GM12878 (cell line): ENCODE results near the gene SLC31A1. TPM values are rescaled to one million over a fixed set of nuclear protein-coding genes. Genes with fewer than 3 reads are reported as not detected.
"Not testable (repeated sequence)": the region's sequence is repeated elsewhere in the genome, so short reads cannot be mapped to it uniquely, and the experiment has no call there.

Experiments
- ATAC-seq: fragments of 200-7000 bp; cut with Tn5 transposase; 3 replicates; pipeline ENCODE4 v1.9.1; 2020; ENCODE audit warnings: mild to moderate bottlenecking, moderate library complexity
- BruUV-seq: library from RNA; stranded (reverse); fragments of 400-500 nt; replicated peaks from 2 replicates; lab custom pipeline; 2021; lab: Mats Ljungman, UMichigan
- CTCF ChIA-PET: fragments of 300-600 bp; sonication (Branson Sonifier 250); formaldehyde crosslinking; extraction: SDS; loops from one replicate; lab custom pipeline; 2021; ENCODE audit warnings: inconsistent platforms; lab: Yijun Ruan, JAX
- POLR2A ChIA-PET: fragments of 350-600 bp; formaldehyde crosslinking; extraction: SDS; loops from one replicate; lab custom pipeline; 2021; ENCODE audit warnings: inconsistent platforms; lab: Charles Lee
- RAD21 ChIA-PET: fragments of 300-600 bp; sonication (Branson Sonifier 250); formaldehyde crosslinking; loops from one replicate; lab custom pipeline; 2023; ENCODE audit warnings: antibody characterized with exemption; ENCODE audit not compliant: unreplicated experiment; lab: Charles Lee
- SMC1A ChIA-PET: fragments of 300-600 bp; sonication (Branson Sonifier 250); formaldehyde crosslinking; loops from one replicate; lab custom pipeline; 2023; ENCODE audit not compliant: unreplicated experiment, uncharacterized antibody; lab: Charles Lee
- DNase-seq: peaks from one replicate; pipeline ENCODE4 v3.0.0-alpha.2; 2011; ENCODE audit warnings: low read depth, low spot score
- FAIRE-seq: peaks from 3 replicates; lab custom pipeline; 2011; peaks lifted over from hg19 to GRCh38; lab: Jason Lieb, UNC
- H2AFZ ChIP-seq: 2 replicates; pipeline ENCODE4 v1.6.0; 2011; ENCODE audit warnings: low read depth, low read length, control low read depth; ENCODE audit not compliant: control insufficient read depth
- H3K27ac ChIP-seq: 2 replicates; pipeline ENCODE4 v1.5.1; 2011; ENCODE audit warnings: control low read depth; ENCODE audit not compliant: control insufficient read depth, insufficient read depth
- H3K27me3 ChIP-seq, 2 experiments: replicated peaks in 1 of 2; 2 replicates each; pipeline versions ENCODE4 v1.6.0 to v1.6.1; 2011; ENCODE audit warnings: low read length in 1 of 2; ENCODE audit not compliant: control insufficient read depth in 2 of 2, insufficient read depth in 2 of 2
- H3K36me3 ChIP-seq, 2 experiments: 2 replicates each; pipeline ENCODE4 v1.5.1; 2011; ENCODE audit warnings: low read length in 1 of 2; ENCODE audit not compliant: control insufficient read depth in 2 of 2, insufficient read depth in 2 of 2
- H3K4me1 ChIP-seq: 2 replicates; pipeline ENCODE4 v1.6.1; 2011; ENCODE audit warnings: mild to moderate bottlenecking, low read length, moderate library complexity, mixed read lengths; ENCODE audit not compliant: control insufficient read depth, insufficient read depth
- H3K4me2 ChIP-seq: 2 replicates; pipeline ENCODE4 v1.6.0; 2011; ENCODE audit warnings: control low read depth; ENCODE audit not compliant: control insufficient read depth, insufficient read depth
- H3K4me3 ChIP-seq: fragments of 200-600 bp; sonication (generic); 2 replicates; pipeline ENCODE4 v1.5.1; 2016
- H3K79me2 ChIP-seq: 2 replicates; pipeline ENCODE4 v1.6.0; 2011; ENCODE audit warnings: low read length; ENCODE audit not compliant: control insufficient read depth, insufficient read depth
- H3K9ac ChIP-seq: 2 replicates; pipeline ENCODE4 v1.8.0; 2011; ENCODE audit warnings: low read length, control low read depth, mixed read lengths; ENCODE audit not compliant: control insufficient read depth, insufficient read depth
- H3K9me3 ChIP-seq: replicated peaks from 3 replicates; pipeline ENCODE4 v1.5.1; 2011; ENCODE audit warnings: mild to moderate bottlenecking, low read length; ENCODE audit not compliant: control insufficient read depth, insufficient read depth
- H4K20me1 ChIP-seq: 2 replicates; pipeline ENCODE4 v1.6.0; 2011; ENCODE audit not compliant: control insufficient read depth, insufficient read depth
- GABPA ChIP-seq: IDR thresholded peaks from 2 replicates; pipeline ENCODE4 v1.6.1; 2014; ENCODE audit warnings: antibody characterized with exemption, low read depth, mild to moderate bottlenecking, inconsistent platforms
- JUNB ChIP-seq: IDR thresholded peaks from 2 replicates; pipeline ENCODE4 v1.6.1; 2016; ENCODE audit warnings: antibody characterized with exemption, mild to moderate bottlenecking
- MEF2A ChIP-seq: IDR thresholded peaks from 2 replicates; pipeline ENCODE4 v1.6.1; 2011; ENCODE audit warnings: low read depth, mild to moderate bottlenecking, low read length, moderate library complexity; ENCODE audit not compliant: insufficient read depth
- NBN ChIP-seq: fragments of 450-650 bp; IDR thresholded peaks from 2 replicates; pipeline ENCODE4 v1.6.1; 2016
- NR2F1 ChIP-seq: fragments of 450-650 bp; conservative IDR thresholded peaks from 2 replicates; pipeline ENCODE4 v1.6.1; 2017; ENCODE audit warnings: mild to moderate bottlenecking
- NRF1 ChIP-seq: conservative IDR thresholded peaks from 2 replicates; pipeline ENCODE4 v1.6.1; 2011; ENCODE audit warnings: mild to moderate bottlenecking, low read depth, low read length, improper control_type of control experiment
- RAD51 ChIP-seq: fragments of 450-650 bp; IDR thresholded peaks from 2 replicates; pipeline ENCODE4 v1.6.1; 2016; ENCODE audit warnings: moderate library complexity, mild to moderate bottlenecking, inconsistent platforms
- SMC3 ChIP-seq: IDR thresholded peaks from 2 replicates; pipeline ENCODE4 v1.6.1; 2011; ENCODE audit warnings: low read length, improper control_type of control experiment, borderline replicate concordance
- SREBF1 ChIP-seq: IDR thresholded peaks from 2 replicates; pipeline ENCODE4 v1.6.1; 2012; ENCODE audit warnings: mild to moderate bottlenecking, low read length
- STAT3 ChIP-seq: IDR thresholded peaks from 2 replicates; pipeline ENCODE4 v1.6.1; 2011; ENCODE audit warnings: low read depth, low read length, improper control_type of control experiment
- ZNF217 ChIP-seq: fragments of 450-650 bp; IDR thresholded peaks from 2 replicates; pipeline ENCODE4 v1.6.1; 2017; ENCODE audit warnings: antibody characterized with exemption, mild to moderate bottlenecking
- WGBS: methylation state at CpG from one replicate; pipeline ENCODE4 v1.1.6; 2016; ENCODE audit warnings: low lambda C conversion rate; ENCODE audit not compliant: insufficient replicate concordance, insufficient coverage; ENCODE audit errors: missing lambda C conversion rate; 5-methylcytosine and 5-hydroxymethylcytosine counted together
- in situ Hi-C: fragments of 300-500 bp; cut with MboI; formaldehyde crosslinking; loops from 9 replicates; pipeline ENCODE4 v1.14.3; 2018; ENCODE audit warnings: mixed read lengths
- intact Hi-C: fragments of 100-400 bp; cut with micrococcal nuclease; formaldehyde crosslinking; loops from one replicate; pipeline ENCODE4 v1.14.2; 2022; ENCODE audit not compliant: unreplicated experiment
- polyA plus RNA-seq, 11 experiments: library from polyadenylated mRNA; depleted of rRNA in 4 of 11; unstranded in 6 of 11; stranded (reverse) in 5 of 11; fragments of >200 nt; fragmentation: Nextera tagmentation in 4 of 11; fragmentation: Illumina TruSeq in 1 of 11; extraction: Ambion mirVana in 4 of 11; extraction: Trizol in 1 of 11; gene quantifications; 1 replicate in 1 of 11; 2 replicates in 10 of 11; pipeline versions ENCODE4 v1.2.1 to v1.2.3, GENCODE V29; 2011 to 2016; ENCODE audit warnings: inconsistent platforms in 2 of 11, missing spikeins in 2 of 11, low read depth in 1 of 11
- total RNA-seq, 4 experiments: library from RNA; depleted of rRNA in 3 of 4; stranded (reverse); fragments of >200 nt in 3 of 4; fragmentation: Illumina TruSeq in 1 of 4; extraction: Trizol in 1 of 4; gene quantifications; 2 replicates each; pipeline versions ENCODE4 v1.2.1 to v1.2.3, GENCODE V29; 2013 to 2021
- TF ChIP-seq, protein P1 (sequence below): IDR thresholded peaks from 2 replicates; pipeline ENCODE4 v1.6.1; 2011; ENCODE audit warnings: low read depth, low read length, improper control_type of control experiment, borderline replicate concordance
- TF ChIP-seq, protein P2 (sequence below): fragments of 450-650 bp; IDR thresholded peaks from 2 replicates; pipeline ENCODE4 v1.6.1; 2018; ENCODE audit warnings: borderline replicate concordance, mild to moderate bottlenecking; ENCODE audit not compliant: partially characterized antibody

The SLC31A1 gene
- total and polyA plus RNA-seq, 10 of the 15 experiments (the other 5 are each of a cell fraction or from before 2014, with no cell fraction given): 7.3 to 16.2 (median 10.5) TPM

DNA sequence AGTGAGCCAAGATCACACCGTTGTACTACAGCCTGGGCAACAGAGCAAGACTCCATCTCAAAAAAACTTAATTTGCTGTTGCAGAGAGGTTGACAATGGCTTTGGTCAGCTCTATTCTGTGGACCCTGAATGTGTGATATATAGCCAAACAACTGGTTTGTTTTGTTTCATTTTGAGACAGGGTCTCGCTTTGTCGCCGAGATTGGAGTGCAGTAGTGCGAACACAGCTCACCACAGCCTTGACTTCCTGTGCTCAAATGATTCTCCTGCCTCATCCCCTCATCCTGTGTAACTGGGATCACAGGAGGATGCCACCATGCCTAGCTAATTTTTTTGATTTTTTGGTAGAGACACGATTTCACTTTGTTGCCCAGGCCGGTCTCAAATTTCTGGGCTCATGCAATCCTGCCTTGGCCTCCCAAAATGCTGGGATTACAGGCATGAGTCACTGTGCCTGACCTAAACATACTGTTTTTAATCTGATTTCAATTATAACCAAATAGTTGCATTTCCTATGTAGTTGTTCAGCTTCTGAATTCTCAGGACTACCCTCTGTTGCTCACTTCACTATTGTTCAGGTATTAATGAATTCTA, 72.0 kb downstream of the SLC31A1 start:
- H3K4me3 ChIP-seq: no peak overlapping the region
- 40% methylated on average over 7 of the region's 7 CpGs for WGBS
- no peak overlapping the region for H3K4me2 ChIP-seq
- no peak for FAIRE-seq
- TF ChIP-seq, protein P1, sequence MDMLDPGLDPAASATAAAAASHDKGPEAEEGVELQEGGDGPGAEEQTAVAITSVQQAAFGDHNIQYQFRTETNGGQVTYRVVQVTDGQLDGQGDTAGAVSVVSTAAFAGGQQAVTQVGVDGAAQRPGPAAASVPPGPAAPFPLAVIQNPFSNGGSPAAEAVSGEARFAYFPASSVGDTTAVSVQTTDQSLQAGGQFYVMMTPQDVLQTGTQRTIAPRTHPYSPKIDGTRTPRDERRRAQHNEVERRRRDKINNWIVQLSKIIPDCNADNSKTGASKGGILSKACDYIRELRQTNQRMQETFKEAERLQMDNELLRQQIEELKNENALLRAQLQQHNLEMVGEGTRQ: no peak
- TF ChIP-seq RAD51 (no peak), JUNB (no peak), SMC3 (no peak), NR2F1 (no peak), SREBF1 (no peak), NRF1 (no peak), ZNF217 (no peak), STAT3 (no peak), NBN (no peak), GABPA (no peak), MEF2A (no peak)
- TF ChIP-seq, protein P2, sequence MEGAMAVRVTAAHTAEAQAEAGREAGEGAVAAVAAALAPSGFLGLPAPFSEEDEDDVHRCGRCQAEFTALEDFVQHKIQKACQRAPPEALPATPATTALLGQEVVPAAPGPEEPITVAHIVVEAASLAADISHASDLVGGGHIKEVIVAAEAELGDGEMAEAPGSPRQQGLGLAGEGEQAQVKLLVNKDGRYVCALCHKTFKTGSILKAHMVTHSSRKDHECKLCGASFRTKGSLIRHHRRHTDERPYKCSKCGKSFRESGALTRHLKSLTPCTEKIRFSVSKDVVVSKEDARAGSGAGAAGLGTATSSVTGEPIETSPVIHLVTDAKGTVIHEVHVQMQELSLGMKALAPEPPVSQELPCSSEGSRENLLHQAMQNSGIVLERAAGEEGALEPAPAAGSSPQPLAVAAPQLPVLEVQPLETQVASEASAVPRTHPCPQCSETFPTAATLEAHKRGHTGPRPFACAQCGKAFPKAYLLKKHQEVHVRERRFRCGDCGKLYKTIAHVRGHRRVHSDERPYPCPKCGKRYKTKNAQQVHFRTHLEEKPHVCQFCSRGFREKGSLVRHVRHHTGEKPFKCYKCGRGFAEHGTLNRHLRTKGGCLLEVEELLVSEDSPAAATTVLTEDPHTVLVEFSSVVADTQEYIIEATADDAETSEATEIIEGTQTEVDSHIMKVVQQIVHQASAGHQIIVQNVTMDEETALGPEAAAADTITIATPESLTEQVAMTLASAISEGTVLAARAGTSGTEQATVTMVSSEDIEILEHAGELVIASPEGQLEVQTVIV: no peak
- TF ChIP-seq, all 136 proteins: peak for 0
- ChIA-PET RAD21 (interaction anchor here (0.6 kb wide), 1 partner anchor 816 kb away, joined by 3 read pairs; no protein-coding TSS in a partner anchor), POLR2A (no interaction called here), SMC1A (no interaction called here), CTCF (no interaction called here)
- intact Hi-C loops: no loop called here
- no peaks in the 10 kb centered on the region for H4K20me1 ChIP-seq
- BruUV-seq: no TSS peak
- in situ Hi-C loops: no loop called here
- H3K9me3 ChIP-seq: no peaks in the 10 kb centered on the region
- no peak overlapping the region for H2AFZ ChIP-seq
- no peaks in the 10 kb centered on the region for H3K79me2 ChIP-seq
- no peaks in the 10 kb centered on the region for H3K27me3 ChIP-seq
- H3K36me3 ChIP-seq: peaks cover 14% of the 10 kb centered on the region in 2 experiments
- H3K9ac ChIP-seq: no peak overlapping the region
- H3K4me1 ChIP-seq: no peaks in the 10 kb centered on the region
- ATAC-seq: no peak
- DNase-seq: no peak
- H3K27ac ChIP-seq: no peak overlapping the region

DNA sequence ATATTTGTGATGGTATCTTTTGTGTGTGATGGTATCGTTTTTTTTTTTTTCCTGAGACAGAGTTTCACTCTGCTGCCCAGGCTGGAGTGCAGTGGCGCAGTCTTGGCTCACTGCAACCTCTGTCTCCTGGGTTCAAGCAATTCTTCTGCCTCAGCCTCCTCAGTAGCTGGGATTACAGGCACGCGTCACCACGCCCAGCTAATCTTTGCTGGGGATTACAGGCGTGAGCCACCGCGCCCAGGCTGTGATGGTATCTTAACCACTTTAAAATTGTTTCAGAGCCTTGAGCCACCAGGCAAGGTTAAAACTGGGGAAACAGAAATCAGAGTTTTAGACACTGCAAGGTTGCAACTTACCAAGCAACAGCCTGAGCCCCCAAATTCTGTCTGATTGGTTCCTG, 74.9 kb downstream of the SLC31A1 start:
- in situ Hi-C loops, H3K9ac ChIP-seq, intact Hi-C loops, ATAC-seq, RAD21 ChIA-PET, H3K27me3 ChIP-seq, H3K9me3 ChIP-seq, H4K20me1 ChIP-seq, H3K4me2 ChIP-seq, DNase-seq, CTCF ChIA-PET, H3K4me1 ChIP-seq, H2AFZ ChIP-seq, H3K79me2 ChIP-seq, H3K27ac ChIP-seq, H3K4me3 ChIP-seq, H3K36me3 ChIP-seq, BruUV-seq, FAIRE-seq: not testable (repeated sequence)
- WGBS: 98% methylated on average over 8 of the region's 8 CpGs
- ChIA-PET POLR2A (interaction anchor here (0.7 kb wide), 1 partner anchor 15 kb away, joined by 3 read pairs; no protein-coding TSS in a partner anchor), SMC1A (interaction anchor here (0.7 to 1.6 kb wide), 3 partner anchors 10 to 362 kb away, joined by 3 to 5 read pairs (median 3); partner anchors contain the start of genes CDC26 and PRPF4)
